H1 (cell line): ENCODE data around the gene QRSL1. TPM values are rescaled to one million over a fixed set of nuclear protein-coding genes. Genes with fewer than 3 reads are reported as not detected.

Experiments used
- CTCF ChIA-PET: fragments of 300-600 bp; sonication (Branson Sonifier 250); formaldehyde crosslinking; loops from one replicate; lab custom pipeline; 2021; ENCODE audit not compliant: partially characterized antibody; lab: Charles Lee
- POLR2A ChIA-PET: fragments of 300-600 bp; sonication (Branson Sonifier 250); formaldehyde crosslinking; loops from one replicate; lab custom pipeline; 2021; ENCODE audit warnings: inconsistent platforms; ENCODE audit not compliant: partially characterized antibody; lab: Charles Lee
- DNase-seq, 2 experiments: peaks; one replicate each; pipeline versions ENCODE4 v3.0.0 to v3.0.0-alpha.2; 2010 to 2022; ENCODE audit warnings: low spot score in 2 of 2, low read depth in 1 of 2, mixed read lengths in 1 of 2
- FAIRE-seq: peaks from 2 replicates; lab custom pipeline; 2011; peaks lifted over from hg19 to GRCh38; lab: Jason Lieb, UNC
- H2AFZ ChIP-seq: 2 replicates; pipeline ENCODE4 v1.8.1; 2012; ENCODE audit warnings: low read length, inconsistent platforms
- H2AK5ac ChIP-seq: 2 replicates; pipeline ENCODE4 v1.6.1; 2013; ENCODE audit warnings: low read depth, low read length
- H2BK120ac ChIP-seq: replicated peaks from 2 replicates; pipeline ENCODE3; 2013; ENCODE audit warnings: low read depth, low read length, inconsistent platforms
- H2BK12ac ChIP-seq: 2 replicates; pipeline ENCODE4 v1.6.1; 2013; ENCODE audit warnings: low read depth, low read length
- H2BK15ac ChIP-seq: 2 replicates; pipeline ENCODE4 v1.6.1; 2013; ENCODE audit warnings: low read length
- H2BK20ac ChIP-seq: 2 replicates; pipeline ENCODE4 v1.6.1; 2013; ENCODE audit warnings: low read length
- H2BK5ac ChIP-seq: 2 replicates; pipeline ENCODE4 v1.6.1; 2013; ENCODE audit warnings: low read depth, low read length
- H3K14ac ChIP-seq: 2 replicates; pipeline ENCODE4 v1.6.1; 2013; ENCODE audit warnings: inconsistent platforms; ENCODE audit not compliant: insufficient read length
- H3K18ac ChIP-seq: 2 replicates; pipeline ENCODE4 v1.6.1; 2013; ENCODE audit warnings: low read length; ENCODE audit errors: extremely low read depth
- H3K23ac ChIP-seq: 2 replicates; pipeline ENCODE4 v1.6.1; 2013; ENCODE audit warnings: inconsistent platforms; ENCODE audit not compliant: insufficient read length
- H3K23me2 ChIP-seq: 2 replicates; pipeline ENCODE4 v1.6.1; 2013; ENCODE audit warnings: low read depth, low read length
- H3K27ac ChIP-seq: 2 replicates; pipeline ENCODE4 v1.6.1; 2011; ENCODE audit warnings: low read depth, low read length, inconsistent platforms
- H3K27me3 ChIP-seq, 4 experiments: replicated peaks in 1 of 4; 1 replicate in 1 of 4; 2 replicates in 3 of 4; pipeline versions ENCODE4 v1.6.1 to v1.8.1; 2011 to 2013; ENCODE audit warnings: low read length in 3 of 4, mild to moderate bottlenecking in 3 of 4, inconsistent platforms in 2 of 4, mixed read lengths in 2 of 4, moderate library complexity in 1 of 4; ENCODE audit not compliant: control insufficient read depth in 3 of 4, insufficient read depth in 3 of 4; ENCODE audit errors: extremely low read depth in 1 of 4
- H3K36me3 ChIP-seq, 4 experiments: 2 replicates each; pipeline versions ENCODE4 v1.6.1 to v1.8.1; 2011 to 2013; ENCODE audit warnings: mild to moderate bottlenecking in 4 of 4, low read length in 3 of 4, moderate library complexity in 2 of 4, control low read depth in 1 of 4, inconsistent platforms in 1 of 4; ENCODE audit not compliant: insufficient read depth in 4 of 4, control insufficient read depth in 2 of 4
- H3K4ac ChIP-seq: replicated peaks from 2 replicates; pipeline ENCODE3; 2013; ENCODE audit warnings: low read length, low read depth, mixed read lengths, inconsistent platforms; ENCODE audit not compliant: insufficient read length
- H3K4me1 ChIP-seq, 4 experiments: replicated peaks in 1 of 4; 1 replicate in 1 of 4; 2 replicates in 3 of 4; pipeline versions ENCODE4 v1.6.1 to v1.8.1; 2011 to 2013; ENCODE audit warnings: low read length in 3 of 4, inconsistent platforms in 2 of 4, mixed read lengths in 1 of 4; ENCODE audit not compliant: insufficient read depth in 4 of 4, control insufficient read depth in 3 of 4
- H3K4me2 ChIP-seq, 2 experiments: 2 replicates each; pipeline versions ENCODE4 v1.6.1 to v1.8.1; 2011 to 2013; ENCODE audit warnings: low read depth in 2 of 2, low read length in 2 of 2, control low read depth in 1 of 2, inconsistent platforms in 1 of 2, mild to moderate bottlenecking in 1 of 2; ENCODE audit not compliant: insufficient read depth in 1 of 2
- H3K4me3 ChIP-seq, 4 experiments: fragments of 200-600, 300-600 bp in 1 of 4; sonication (generic), shearing (Covaris generic), sonication (Bioruptor Twin) in 1 of 4; 2 replicates each; pipeline versions ENCODE4 v1.5.1 to v1.8.1; 2011 to 2016; ENCODE audit warnings: low read length in 4 of 4, low read depth in 3 of 4, control low read depth in 2 of 4, inconsistent platforms in 2 of 4, mild to moderate bottlenecking in 2 of 4, mixed read lengths in 1 of 4, moderate library complexity in 1 of 4; ENCODE audit not compliant: insufficient read depth in 2 of 4; ENCODE audit errors: extremely low read depth in 1 of 4
- H3K56ac ChIP-seq: replicated peaks from 2 replicates; pipeline ENCODE3; 2013; ENCODE audit warnings: low read depth, mild to moderate bottlenecking, mixed read lengths, low read length, inconsistent platforms; ENCODE audit not compliant: insufficient read length
- H3K79me1 ChIP-seq: 2 replicates; pipeline ENCODE4 v1.6.1; 2013; ENCODE audit warnings: low read depth, low read length, control low read depth
- H3K79me2 ChIP-seq, 2 experiments: 2 replicates each; pipeline versions ENCODE4 v1.6.1 to v1.8.1; 2012 to 2013; ENCODE audit warnings: low read length in 2 of 2, mild to moderate bottlenecking in 2 of 2, inconsistent platforms in 1 of 2; ENCODE audit not compliant: insufficient read depth in 2 of 2, control insufficient read depth in 1 of 2
- H3K9ac ChIP-seq, 4 experiments: replicated peaks in 1 of 4; 1 replicate in 1 of 4; 2 replicates in 3 of 4; pipeline versions ENCODE4 v1.6.1 to v1.8.1; 2011 to 2013; ENCODE audit warnings: low read depth in 3 of 4, low read length in 3 of 4, control low read depth in 2 of 4, mild to moderate bottlenecking in 2 of 4, moderate library complexity in 2 of 4, inconsistent platforms in 1 of 4; ENCODE audit errors: extremely low read depth in 1 of 4
- H3K9me3 ChIP-seq, 2 experiments: 2 replicates each; pipeline versions ENCODE4 v1.6.1 to v1.8.1; 2012 to 2013; ENCODE audit warnings: mild to moderate bottlenecking in 2 of 2, moderate library complexity in 2 of 2, control low read depth in 1 of 2, inconsistent platforms in 1 of 2, low read depth in 1 of 2, low read length in 1 of 2, mixed read lengths in 1 of 2; ENCODE audit not compliant: insufficient read depth in 2 of 2
- H4K20me1 ChIP-seq, 2 experiments: replicated peaks in 1 of 2; 2 replicates each; pipeline versions ENCODE3 to v1.8.1; 2011 to 2013; ENCODE audit warnings: inconsistent platforms in 2 of 2, low read length in 2 of 2, mild to moderate bottlenecking in 1 of 2; ENCODE audit not compliant: insufficient read depth in 2 of 2, control insufficient read depth in 1 of 2
- H4K5ac ChIP-seq: 2 replicates; pipeline ENCODE4 v1.6.1; 2013; ENCODE audit warnings: low read length, low read depth, mixed read lengths, inconsistent platforms; ENCODE audit not compliant: insufficient read length
- H4K8ac ChIP-seq: 2 replicates; pipeline ENCODE4 v1.8.0; 2013; ENCODE audit warnings: mild to moderate bottlenecking, moderate library complexity, low read length, inconsistent platforms; ENCODE audit not compliant: insufficient read depth; ENCODE audit errors: extremely low read depth
- H4K91ac ChIP-seq: replicated peaks from 2 replicates; pipeline ENCODE3; 2013; ENCODE audit warnings: low read length, mixed read lengths, inconsistent platforms; ENCODE audit not compliant: insufficient read length
- BACH1 ChIP-seq: IDR thresholded peaks from 2 replicates; pipeline ENCODE4 v1.6.1; 2012; ENCODE audit warnings: low read length, improper control_type of control experiment
- EP300 ChIP-seq, 2 experiments: IDR thresholded peaks; 1 replicate in 1 of 2; 2 replicates in 1 of 2; pipeline ENCODE4 v1.6.1; 2011 to 2012; ENCODE audit warnings: low read depth in 2 of 2, low read length in 2 of 2, mild to moderate bottlenecking in 2 of 2, borderline replicate concordance in 1 of 2, inconsistent platforms in 1 of 2, moderate library complexity in 1 of 2
- FOSL1 ChIP-seq: IDR thresholded peaks from 2 replicates; pipeline ENCODE4 v1.6.1; 2011; ENCODE audit warnings: mild to moderate bottlenecking, low read depth, low read length, moderate library complexity; ENCODE audit not compliant: insufficient read depth
- KDM5A ChIP-seq: fragments of 200-600 bp; IDR thresholded peaks from 2 replicates; pipeline ENCODE4 v1.7.1; 2012; ENCODE audit warnings: mild to moderate bottlenecking, low read length, inconsistent platforms, mixed read lengths
- NRF1 ChIP-seq: IDR thresholded peaks from 2 replicates; pipeline ENCODE4 v1.6.1; 2011; ENCODE audit warnings: mild to moderate bottlenecking, low read depth, low read length, improper control_type of control experiment
- PHF8 ChIP-seq: fragments of 200-600 bp; sonication (generic); conservative IDR thresholded peaks from 2 replicates; pipeline ENCODE4 v1.7.1; 2012; ENCODE audit warnings: low read depth, mild to moderate bottlenecking, inconsistent platforms, low read length, moderate library complexity
- RAD21 ChIP-seq, 2 experiments: IDR thresholded peaks in 1 of 2; conservative IDR thresholded peaks in 1 of 2; 2 replicates each; pipeline ENCODE4 v1.6.1; 2011; ENCODE audit warnings: low read depth in 2 of 2, low read length in 2 of 2, improper control_type of control experiment in 1 of 2, inconsistent platforms in 1 of 2, mild to moderate bottlenecking in 1 of 2, moderate library complexity in 1 of 2
- RXRA ChIP-seq: IDR thresholded peaks from 2 replicates; pipeline ENCODE4 v1.6.1; 2011; ENCODE audit warnings: low read depth, mild to moderate bottlenecking, low read length, moderate library complexity; ENCODE audit not compliant: insufficient read depth
- SIRT6 ChIP-seq: IDR thresholded peaks from one replicate; pipeline ENCODE4 v1.7.1; 2012; ENCODE audit warnings: low read length, inconsistent platforms
- SP2 ChIP-seq: IDR thresholded peaks from 2 replicates; pipeline ENCODE4 v1.6.1; 2012; ENCODE audit warnings: mild to moderate bottlenecking, low read length, inconsistent platforms
- TAF7 ChIP-seq: optimal IDR thresholded peaks from 2 replicates; pipeline ENCODE3; 2011; ENCODE audit warnings: low read depth, mild to moderate bottlenecking, inconsistent platforms, low read length, moderate library complexity, borderline replicate concordance
- WGBS, 2 experiments: shearing (Covaris generic) in 1 of 2; methylation state at CpG; one replicate each; pipeline versions ENCODE4 v1.1.6 to v1.1.7; 2013 to 2015; ENCODE audit warnings: low lambda C conversion rate in 2 of 2, mixed read lengths in 2 of 2, inconsistent platforms in 1 of 2, low coverage in 1 of 2, missing lambda C conversion rate in 1 of 2; ENCODE audit not compliant: insufficient replicate concordance in 2 of 2, insufficient coverage in 1 of 2, insufficient read length in 1 of 2; ENCODE audit errors: extremely low coverage in 1 of 2, missing lambda C conversion rate in 1 of 2; 5-methylcytosine and 5-hydroxymethylcytosine counted together
- polyA plus RNA-seq, 7 experiments: library from polyadenylated mRNA; depleted of rRNA in 3 of 7; stranded (reverse) in 5 of 7; unstranded in 2 of 7; fragments of >200 nt in 5 of 7; fragments of 200-250 nt in 2 of 7; gene quantifications; 1 replicate in 5 of 7; 2 replicates in 1 of 7; 4 replicates in 1 of 7; pipeline versions ENCODE4 v1.2.1 to v1.2.3, GENCODE V29; 2011 to 2013; ENCODE audit warnings: missing spikeins in 2 of 7, mixed read lengths in 2 of 7
- total RNA-seq: library from RNA; stranded (reverse); fragmentation: NEBNext Ultra II Directional; extraction: Animal tissue kit (Norgen Biotek cat#: 25700); gene quantifications from 2 replicates; pipeline ENCODE4 v1.2.1, GENCODE V29; 2021

The QRSL1 gene
- total and polyA plus RNA-seq, 2 of the 8 experiments (the other 6 are each of a cell fraction or from before 2014, with no cell fraction given) = 7.8 to 22.2 TPM

DNA sequence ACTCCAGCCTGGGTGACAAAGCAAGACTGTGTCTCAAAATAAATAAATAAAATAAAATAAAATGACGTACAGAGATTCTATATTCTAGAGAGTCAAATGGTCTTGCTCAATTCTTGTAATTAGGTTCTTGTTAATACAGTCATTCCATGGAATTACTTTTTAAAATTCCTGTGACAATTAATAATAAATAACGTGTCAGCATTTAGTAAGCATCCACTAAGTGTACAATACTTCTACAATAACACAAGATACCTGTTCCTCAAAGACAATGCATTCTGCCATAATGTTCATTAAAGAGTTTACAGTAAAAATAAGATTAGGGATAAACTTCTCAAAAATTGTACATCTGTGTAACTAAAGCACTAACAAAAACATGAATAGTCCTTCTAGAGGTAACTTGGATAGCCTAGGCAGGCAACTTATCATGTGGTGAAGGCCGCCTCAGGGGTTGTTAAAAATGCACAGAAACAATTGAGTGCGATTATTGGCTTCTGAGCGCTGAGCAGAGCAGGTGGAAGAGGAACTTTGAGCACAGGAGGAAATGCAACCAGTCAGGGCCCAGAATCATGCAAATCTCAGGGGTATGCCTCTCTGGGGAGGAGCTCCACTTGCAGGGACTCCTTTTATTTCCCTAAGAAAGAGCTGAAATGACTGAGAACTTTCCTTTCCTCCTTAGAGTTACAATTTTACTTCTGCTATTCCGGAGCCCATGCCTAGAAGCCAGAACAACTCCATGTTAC is 37.1 kb downstream of the QRSL1 start:
- Histone ChIP-seq H3K56ac (no peak overlapping the region), H2BK15ac (no peak overlapping the region), H2BK120ac (no peak overlapping the region), H3K4me1 (peaks cover 0 to 7% (median 5%) of the 10 kb centered on the region in 4 experiments; a peak in 4 of 7 replicates), H2AK5ac (no peak overlapping the region), H2BK20ac (no peak overlapping the region), H3K4me2 (peak overlapping the region in 1 of 2 experiments; percentile 20; a peak in 1 of 4 replicates), H4K20me1 (no peaks in the 10 kb centered on the region), H2BK12ac (no peak overlapping the region), H3K27ac (no peak overlapping the region), H3K9me3 (no peaks in the 10 kb centered on the region), H3K27me3 (no peaks in the 10 kb centered on the region), H2AFZ (no peak overlapping the region), H4K8ac (no peak overlapping the region), H3K4me3 (peak overlapping the region in 1 of 4 experiments; percentile 2; a peak in 1 of 8 replicates), H3K18ac (no peak overlapping the region), H3K14ac (no peak overlapping the region), H2BK5ac (no peak overlapping the region), H3K36me3 (peaks cover 0 to 25% (median 6%) of the 10 kb centered on the region in 4 experiments; a peak in 4 of 8 replicates), H4K91ac (no peak overlapping the region), H3K4ac (no peak overlapping the region), H4K5ac (peak overlapping the region; percentile 37), H3K23ac (no peak overlapping the region), H3K79me2 (no peaks in the 10 kb centered on the region), H3K23me2 (no peaks in the 10 kb centered on the region), H3K9ac (no peak overlapping the region), H3K79me1 (no peaks in the 10 kb centered on the region)
- TF ChIP-seq FOSL1 (no peak), PHF8 (no peak), TAF7 (no peak), SIRT6 (no peak), EP300 (IDR thresholded peaks at IDR 0.05; ENCODE audit: borderline replicate concordance in 1 of 2, low read depth in 2 of 2, low read length in 2 of 2) (no peak), KDM5A (no peak), SP2 (no peak), RXRA (no peak), NRF1 (no peak), BACH1 (no peak), RAD21 (IDR thresholded peaks at IDR 0.05 in 1 of 2, conservative IDR thresholded peaks at IDR 0.05 in 1 of 2; ENCODE audit: low read depth in 2 of 2, low read length in 2 of 2) (no peak)
- DNase-seq (peak in 1 of 2 experiments; percentile 17), FAIRE-seq (peak; percentile 69)
- ChIA-PET CTCF (no interaction called here), POLR2A (interaction anchor here (0.9 to 1.2 kb wide), 3 partner anchors 10 to 306 kb away, joined by 3 to 4 read pairs (median 3); no protein-coding TSS in a partner anchor)
- 62% methylated on average over 6 of the region's 6 CpGs; no CpG with 5 or more reads in 1 of the 2 experiments for WGBS, 2 experiments
